Loucy (cell line): ENCODE measurements around the gene MTHFR.

Source experiments
- H2AFZ ChIP-seq: fragments of 200-600 bp; sonication (generic); 2 replicates; pipeline ENCODE4 v1.6.0; 2016; ENCODE audit warnings: antibody characterized with exemption, mild to moderate bottlenecking, low read length, moderate library complexity
- H3F3A ChIP-seq: fragments of 200-600 bp; 2 replicates; pipeline ENCODE4 v1.6.0; 2016; ENCODE audit warnings: antibody characterized with exemption, low read depth, mild to moderate bottlenecking
- H3K27me3 ChIP-seq: fragments of 200-600 bp; sonication (generic); 2 replicates; pipeline ENCODE4 v1.6.1; 2014; ENCODE audit warnings: low read length, mild to moderate bottlenecking; ENCODE audit not compliant: insufficient read depth, poor library complexity, severe bottlenecking
- H3K36me3 ChIP-seq: fragments of 200-600 bp; sonication (generic); 2 replicates; pipeline ENCODE4 v1.6.1; 2016; ENCODE audit warnings: low read length; ENCODE audit not compliant: insufficient read depth
- H3K4me1 ChIP-seq: fragments of 200-600 bp; sonication (generic); 2 replicates; pipeline ENCODE4 v1.5.1; 2014; ENCODE audit warnings: low read length, mild to moderate bottlenecking; ENCODE audit not compliant: insufficient read depth, poor library complexity, severe bottlenecking
- H3K4me2 ChIP-seq: fragments of 200-600 bp; sonication (generic); 2 replicates; pipeline ENCODE4 v1.6.0; 2014; ENCODE audit warnings: antibody characterized with exemption, low read length, low read depth, mild to moderate bottlenecking; ENCODE audit not compliant: poor library complexity, severe bottlenecking
- H3K4me3 ChIP-seq: fragments of 200-600 bp; sonication (generic); 2 replicates; pipeline ENCODE4 v1.5.1; 2014; ENCODE audit warnings: low read length, mild to moderate bottlenecking, mixed read lengths; ENCODE audit not compliant: poor library complexity, severe bottlenecking
- H3K79me2 ChIP-seq: fragments of 200-600 bp; sonication (generic); 2 replicates; pipeline ENCODE4 v1.6.1; 2014; ENCODE audit warnings: low read length; ENCODE audit not compliant: insufficient read depth
- H3K9ac ChIP-seq: fragments of 200-600 bp; sonication (generic); 2 replicates; pipeline ENCODE4 v1.6.0; 2014; ENCODE audit warnings: mild to moderate bottlenecking, low read depth, low read length, moderate library complexity; ENCODE audit not compliant: poor library complexity, severe bottlenecking
- H3K9me2 ChIP-seq: fragments of 200-600 bp; sonication (generic); replicated peaks from 2 replicates; pipeline ENCODE4 v1.6.1; 2016; ENCODE audit warnings: low read depth, low read length, mixed read lengths
- H3K9me3 ChIP-seq: fragments of 200-600 bp; sonication (generic); 2 replicates; pipeline ENCODE4 v1.6.1; 2014; ENCODE audit warnings: mild to moderate bottlenecking, antibody characterized with exemption, low read length, low read depth; ENCODE audit not compliant: insufficient read depth
- H4K20me1 ChIP-seq: fragments of 200-600 bp; sonication (generic); 2 replicates; pipeline ENCODE4 v1.6.0; 2014; ENCODE audit warnings: antibody characterized with exemption, low read length, mild to moderate bottlenecking; ENCODE audit not compliant: insufficient read depth, poor library complexity, severe bottlenecking
- CTCF ChIP-seq: fragments of 200-600 bp; sonication (generic); conservative IDR thresholded peaks from 2 replicates; pipeline ENCODE4 v1.5.1; 2014; ENCODE audit warnings: mild to moderate bottlenecking, antibody characterized with exemption, low read length
- EZH2phosphoT487 ChIP-seq: fragments of 200-600 bp; IDR thresholded peaks from 2 replicates; pipeline ENCODE4 v1.6.1; 2018; ENCODE audit warnings: antibody characterized with exemption, mild to moderate bottlenecking, moderate library complexity, borderline replicate concordance

Gene MTHFR

GRCh38 chr1:11765661-11766428 lies 39.9 kb downstream of the MTHFR start:
- Histone ChIP-seq H3K4me3 (no peak overlapping the region), H3K9me3 (no peaks in the 10 kb centered on the region), H3K4me2 (no peak overlapping the region), H3K79me2 (no peaks in the 10 kb centered on the region), H3K9ac (no peak overlapping the region), H2AFZ (no peak overlapping the region), H3K9me2 (no peaks in the 10 kb centered on the region), H3K36me3 (no peaks in the 10 kb centered on the region), H3K27me3 (no peaks in the 10 kb centered on the region), H4K20me1 (no peaks in the 10 kb centered on the region), H3K4me1 (no peaks in the 10 kb centered on the region), H3F3A (no peaks in the 10 kb centered on the region)
- TF ChIP-seq CTCF (no peak), EZH2phosphoT487 (no peak)

GRCh38 chr1:11764519-11764918 lies 41.2 kb downstream of the MTHFR start:
- no peaks in the 10 kb centered on the region for H3K9me3 ChIP-seq
- H3K4me2 ChIP-seq, result no peak overlapping the region
- H3K4me3 ChIP-seq, result no peak overlapping the region
- H4K20me1 ChIP-seq, result no peaks in the 10 kb centered on the region
- no peaks in the 10 kb centered on the region for H3F3A ChIP-seq
- H3K36me3 ChIP-seq, result no peaks in the 10 kb centered on the region
- H3K9ac ChIP-seq, result no peak overlapping the region
- no peaks in the 10 kb centered on the region for H3K79me2 ChIP-seq
- H3K4me1 ChIP-seq, result no peaks in the 10 kb centered on the region
- H2AFZ ChIP-seq, result no peak overlapping the region
- H3K9me2 ChIP-seq, result no peaks in the 10 kb centered on the region
- H3K27me3 ChIP-seq, result no peaks in the 10 kb centered on the region
- TF ChIP-seq CTCF (no peak), EZH2phosphoT487 (no peak)

- Histone ChIP-seq H4K20me1 (no peaks in the 10 kb centered on the region), H3K4me2 (no peak overlapping the region), H3K36me3 (no peaks in the 10 kb centered on the region), H3K9me2 (no peaks in the 10 kb centered on the region), H3F3A (no peaks in the 10 kb centered on the region), H3K4me1 (no peaks in the 10 kb centered on the region), H3K27me3 (no peaks in the 10 kb centered on the region), H2AFZ (no peak overlapping the region), H3K79me2 (no peaks in the 10 kb centered on the region), H3K4me3 (no peak overlapping the region), H3K9ac (no peak overlapping the region), H3K9me3 (no peaks in the 10 kb centered on the region)
- TF ChIP-seq EZH2phosphoT487 (no peak), CTCF (no peak)
Observed at GRCh38 chr1:11764115-11764514, 41.6 kb downstream of the MTHFR start.
